Keratinocyte (primary cell): ENCODE results near the gene TRIB2. TPM values are rescaled to one million over a fixed set of nuclear protein-coding genes. Genes with fewer than 3 reads are reported as not detected.

Source experiments
- DNase-seq: peaks from one replicate; pipeline ENCODE4 v3.0.0-alpha.2; 2011; ENCODE audit warnings: low read depth, missing footprints, low spot score
- FAIRE-seq: peaks from 2 replicates; lab custom pipeline; 2011; peaks lifted over from hg19 to GRCh38; lab: Jason Lieb, UNC
- H2AFZ ChIP-seq: 2 replicates; pipeline ENCODE4 v1.6.0; 2012; ENCODE audit warnings: low read length, control low read depth, inconsistent platforms; ENCODE audit not compliant: control insufficient read depth
- H3K27ac ChIP-seq: 2 replicates; pipeline ENCODE4 v1.5.1; 2011; ENCODE audit warnings: low read length; ENCODE audit not compliant: control insufficient read depth, insufficient read depth
- H3K27me3 ChIP-seq: 3 replicates; pipeline ENCODE4 v1.6.0; 2011; ENCODE audit warnings: low read length; ENCODE audit not compliant: control insufficient read depth, insufficient read depth; ENCODE audit errors: extremely low read depth
- H3K36me3 ChIP-seq, 2 experiments: 2 replicates in 1 of 2; 3 replicates in 1 of 2; pipeline ENCODE4 v1.5.1; 2011; ENCODE audit warnings: low read length in 2 of 2, mild to moderate bottlenecking in 1 of 2; ENCODE audit not compliant: control insufficient read depth in 2 of 2, insufficient read depth in 2 of 2; ENCODE audit errors: extremely low read depth in 1 of 2
- H3K4me1 ChIP-seq: 3 replicates; pipeline ENCODE4 v1.5.1; 2011; ENCODE audit warnings: low read length; ENCODE audit not compliant: control insufficient read depth, insufficient read depth; ENCODE audit errors: extremely low read depth
- H3K4me2 ChIP-seq: 3 replicates; pipeline ENCODE4 v1.6.0; 2011; ENCODE audit warnings: low read depth, low read length; ENCODE audit not compliant: control insufficient read depth, insufficient read depth; ENCODE audit errors: extremely low read depth
- H3K4me3 ChIP-seq, 3 experiments: fragments of 200-600 bp in 1 of 3; sonication (generic) in 1 of 3; 2 replicates in 2 of 3; 3 replicates in 1 of 3; pipeline ENCODE4 v1.5.1; 2011 to 2016; ENCODE audit warnings: low read length in 3 of 3, mild to moderate bottlenecking in 3 of 3, control low read depth in 2 of 3, inconsistent platforms in 1 of 3, low read depth in 1 of 3, mixed read lengths in 1 of 3, mixed run types in 1 of 3, moderate library complexity in 1 of 3; ENCODE audit not compliant: control insufficient read depth in 2 of 3, insufficient read depth in 2 of 3; ENCODE audit errors: extremely low read depth in 1 of 3
- H3K79me2 ChIP-seq: 2 replicates; pipeline ENCODE4 v1.6.0; 2012; ENCODE audit warnings: low read length; ENCODE audit not compliant: control insufficient read depth, insufficient read depth
- H3K9ac ChIP-seq: 3 replicates; pipeline ENCODE4 v1.6.0; 2011; ENCODE audit warnings: low read length; ENCODE audit not compliant: control insufficient read depth, insufficient read depth; ENCODE audit errors: extremely low read depth
- H3K9me1 ChIP-seq: 3 replicates; pipeline ENCODE4 v1.6.0; 2011; ENCODE audit warnings: low read length; ENCODE audit not compliant: control insufficient read depth, insufficient read depth; ENCODE audit errors: extremely low read depth
- H3K9me3 ChIP-seq: 2 replicates; pipeline ENCODE4 v1.5.1; 2012; ENCODE audit warnings: low read depth, low read length; ENCODE audit not compliant: control insufficient read depth
- H4K20me1 ChIP-seq: 3 replicates; pipeline ENCODE4 v1.6.0; 2011; ENCODE audit warnings: low read length; ENCODE audit not compliant: control insufficient read depth, insufficient read depth; ENCODE audit errors: extremely low read depth
- CTCF ChIP-seq, 3 experiments: IDR thresholded peaks in 1 of 3; conservative IDR thresholded peaks in 1 of 3; optimal IDR thresholded peaks in 1 of 3; 2 replicates in 2 of 3; 3 replicates in 1 of 3; pipeline versions ENCODE3 to v1.5.1; 2011; ENCODE audit warnings: low read length in 3 of 3, mild to moderate bottlenecking in 3 of 3, moderate library complexity in 2 of 3, control low read depth in 1 of 3, inconsistent platforms in 1 of 3; ENCODE audit not compliant: insufficient read depth in 2 of 3; ENCODE audit errors: extremely low read depth in 1 of 3
- EZH2 ChIP-seq: IDR thresholded peaks from one replicate; pipeline ENCODE4 v1.6.1; 2012; ENCODE audit warnings: inconsistent platforms, mild to moderate bottlenecking, low read length, moderate library complexity
- dilution Hi-C: fragments of 300-500 bp; cut with MboI; formaldehyde crosslinking; loops from one replicate; pipeline ENCODE4 v1.7.0; 2020; ENCODE audit warnings: low sequenced_read_pairs; ENCODE audit not compliant: extremely low pct_ligation_motif_present
- polyA plus RNA-seq, 5 experiments: library from polyadenylated mRNA; depleted of rRNA in 3 of 5; stranded (reverse) in 3 of 5; stranded (forward) in 1 of 5; unstranded in 1 of 5; fragments of >200 nt; gene quantifications; 1 replicate in 1 of 5; 2 replicates in 3 of 5; 3 replicates in 1 of 5; pipeline versions ENCODE4 v1.2.1 to v1.2.3, GENCODE V29; 2011 to 2012; ENCODE audit warnings: missing spikeins in 2 of 5, low read depth in 1 of 5, low replicate concordance in 1 of 5

Gene TRIB2
- polyA plus RNA-seq, 1 donor (not counting 4 experiments of a cell fraction or from before 2014, with no cell fraction given) = 7.7 TPM

GRCh38 chr2:12781329-12781728 lies 64.6 kb downstream of the TRIB2 start:
- no peak overlapping the region for H2AFZ ChIP-seq
- no peaks in the 10 kb centered on the region for H3K9me1 ChIP-seq
- no peak overlapping the region for H3K4me3 ChIP-seq
- H3K9me3 ChIP-seq = no peaks in the 10 kb centered on the region
- no peaks in the 10 kb centered on the region for H4K20me1 ChIP-seq
- H3K79me2 ChIP-seq = no peaks in the 10 kb centered on the region
- no peaks in the 10 kb centered on the region for H3K27me3 ChIP-seq
- no peak for TF ChIP-seq CTCF (optimal IDR thresholded peaks at IDR 0.05 in 1 of 3, IDR thresholded peaks at IDR 0.05 in 1 of 3, conservative IDR thresholded peaks at IDR 0.05 in 1 of 3; ENCODE audit: extremely low read depth in 1 of 3, insufficient read depth in 2 of 3, low read length in 3 of 3)
- TF ChIP-seq EZH2 = no peak
- FAIRE-seq = no peak
- no peaks in the 10 kb centered on the region for H3K36me3 ChIP-seq
- no peak overlapping the region for H3K27ac ChIP-seq
- H3K9ac ChIP-seq = no peak overlapping the region
- H3K4me1 ChIP-seq = no peaks in the 10 kb centered on the region
- dilution Hi-C loops = no loop called here
- no peak for DNase-seq
- no peak overlapping the region for H3K4me2 ChIP-seq

GRCh38 chr2:12787891-12788801 lies 71.4 kb downstream of the TRIB2 start:
- Histone ChIP-seq H3K27ac (no peak overlapping the region), H3K4me1 (no peaks in the 10 kb centered on the region), H3K9me3 (no peaks in the 10 kb centered on the region), H3K79me2 (no peaks in the 10 kb centered on the region), H3K27me3 (no peaks in the 10 kb centered on the region), H3K36me3 (no peaks in the 10 kb centered on the region), H4K20me1 (no peaks in the 10 kb centered on the region), H3K4me2 (no peak overlapping the region), H3K9ac (no peak overlapping the region), H2AFZ (no peak overlapping the region), H3K9me1 (no peaks in the 10 kb centered on the region), H3K4me3 (no peak overlapping the region)
- TF ChIP-seq EZH2 (no peak), CTCF (optimal IDR thresholded peaks at IDR 0.05 in 1 of 3, IDR thresholded peaks at IDR 0.05 in 1 of 3, conservative IDR thresholded peaks at IDR 0.05 in 1 of 3; ENCODE audit: extremely low read depth in 1 of 3, insufficient read depth in 2 of 3, low read length in 3 of 3) (no peak)
- dilution Hi-C loops = no loop called here
- DNase-seq (no peak), FAIRE-seq (no peak)
